T-helper 17 cell (primary cell): ENCODE measurements around the gene DCAF11. TPM values are rescaled to one million over a fixed set of nuclear protein-coding genes. Genes with fewer than 3 reads are reported as not detected.

ENCODE experiments used
- ATAC-seq: fragments of 150-1000 bp; cut with Tn5 transposase; 2 replicates; pipeline ENCODE4 v1.10.0; 2021; ENCODE audit warnings: mild to moderate bottlenecking, moderate library complexity
- DNase-seq, 3 donors: peaks; one replicate each; pipeline versions ENCODE4 v3.0.0 to v3.0.0-alpha.2; 2020 to 2021
- H3K9me3 ChIP-seq: one replicate; pipeline ENCODE4 v1.7.0; 2013; ENCODE audit warnings: low read length, mild to moderate bottlenecking; ENCODE audit not compliant: control insufficient read depth, poor library complexity, severe bottlenecking
- H3K27ac Mint-ChIP-seq: one replicate; pipeline ENCODE4 v1.8.0; 2022; ENCODE audit warnings: mild to moderate bottlenecking, moderate library complexity, mixed read lengths
- H3K27me3 Mint-ChIP-seq: one replicate; pipeline ENCODE4 v1.8.0; 2022; ENCODE audit warnings: mixed read lengths
- H3K36me3 Mint-ChIP-seq: one replicate; pipeline ENCODE4 v1.8.0; 2022; ENCODE audit warnings: low read depth, mixed read lengths
- H3K4me1 Mint-ChIP-seq: one replicate; pipeline ENCODE4 v1.8.0; 2022; ENCODE audit warnings: mild to moderate bottlenecking, mixed read lengths
- H3K4me3 Mint-ChIP-seq: one replicate; pipeline ENCODE4 v1.8.0; 2022; ENCODE audit warnings: mild to moderate bottlenecking, moderate library complexity, mixed read lengths
- total RNA-seq, 4 donors: library from RNA in 2 of 4; stranded (reverse) in 2 of 4; gene quantifications; one replicate each; pipeline ENCODE4 v1.2.3 and lab custom pipeline; 2022 to 2026

Gene DCAF11
- total RNA-seq, 2 donors from 2014 or later, result 75.5 to 86.1 TPM

DNA sequence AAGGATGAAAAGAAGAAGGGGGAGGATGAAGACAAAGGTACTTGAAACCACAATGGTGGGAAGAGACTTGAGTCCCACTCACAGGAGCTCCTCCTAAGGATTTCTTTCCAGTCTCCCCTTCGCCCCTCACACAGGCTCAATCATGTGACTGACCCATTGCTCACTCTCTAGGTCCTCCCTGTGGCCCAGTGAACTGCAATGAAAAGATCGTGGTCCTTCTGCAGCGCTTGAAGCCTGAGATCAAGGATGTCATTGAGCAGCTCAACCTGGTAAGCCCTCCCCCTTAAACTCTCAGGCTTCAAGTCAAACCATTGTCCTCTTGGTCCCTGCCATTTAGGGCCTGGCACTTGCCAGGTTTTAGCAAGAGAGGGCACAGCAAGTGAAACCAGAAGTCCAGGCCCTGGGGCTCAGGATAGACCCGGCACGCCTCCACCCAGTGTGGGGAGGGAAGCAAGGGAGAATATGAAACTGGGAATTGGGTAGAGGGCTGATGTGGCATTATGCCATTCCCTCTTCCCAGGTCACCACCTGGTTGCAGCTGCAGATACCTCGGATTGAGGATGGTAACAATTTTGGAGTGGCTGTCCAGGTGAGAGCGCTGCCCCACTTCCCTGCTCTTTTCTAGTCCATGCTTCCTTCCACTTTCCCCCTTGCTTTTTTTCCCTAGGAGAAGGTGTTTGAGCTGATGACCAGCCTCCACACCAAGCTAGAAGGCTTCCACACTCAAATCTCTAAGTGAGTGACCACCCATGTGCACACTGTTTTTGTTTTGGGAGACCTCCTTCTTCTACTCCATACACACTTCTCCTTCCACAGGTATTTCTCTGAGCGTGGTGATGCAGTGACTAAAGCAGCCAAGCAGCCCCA is 23.2 kb downstream of the DCAF11 start:
- ATAC-seq (no peak), DNase-seq (no peak)
- Mint-ChIP-seq H3K27me3 (no peaks in the 10 kb centered on the region), H3K4me3 (peak overlapping the region; percentile 95), H3K4me1 (peaks cover 42% of the 10 kb centered on the region), H3K27ac (peak overlapping the region; percentile 88), H3K36me3 (no peaks in the 10 kb centered on the region)
- no peaks in the 10 kb centered on the region for H3K9me3 ChIP-seq

DNA sequence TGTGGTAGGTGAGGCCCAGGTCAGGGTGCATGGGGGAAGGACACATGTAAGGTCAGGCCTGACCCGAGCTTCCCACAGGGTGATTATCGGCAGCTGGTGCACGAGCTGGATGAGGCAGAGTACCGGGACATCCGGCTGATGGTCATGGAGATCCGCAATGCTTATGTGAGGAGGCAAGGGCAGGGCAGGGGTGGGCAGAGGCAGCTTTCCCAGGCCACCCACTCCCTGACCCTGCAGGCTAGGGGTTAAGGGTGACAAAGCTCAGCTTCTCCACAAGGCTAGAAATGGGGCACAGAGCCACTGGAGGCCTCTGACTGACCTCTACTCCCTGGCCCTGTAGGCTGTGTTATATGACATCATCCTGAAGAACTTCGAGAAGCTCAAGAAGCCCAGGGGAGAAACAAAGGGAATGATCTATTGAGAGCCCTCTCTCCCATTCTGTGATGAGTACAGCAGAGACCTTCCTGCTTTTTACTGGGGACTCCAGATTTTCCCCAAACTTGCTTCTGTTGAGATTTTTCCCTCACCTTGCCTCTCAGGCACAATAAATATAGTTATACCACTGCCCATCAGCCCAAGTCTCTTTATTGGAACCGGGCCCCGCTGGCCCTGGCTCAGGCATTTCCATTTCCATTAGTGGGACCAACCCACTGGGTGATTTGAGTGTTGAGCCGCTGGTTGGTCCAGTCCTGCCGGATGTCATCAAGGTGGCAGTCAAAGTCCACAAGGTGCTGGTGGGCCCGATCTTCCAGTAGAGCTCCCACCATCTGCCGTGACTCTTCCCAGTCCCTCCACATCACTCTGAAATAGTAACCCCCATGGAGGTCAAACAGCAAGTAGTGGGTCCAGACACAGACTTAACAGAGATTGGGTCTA is 24.1 kb downstream of the DCAF11 start:
- H3K36me3 Mint-ChIP-seq, result no peaks in the 10 kb centered on the region
- H3K9me3 ChIP-seq, result no peaks in the 10 kb centered on the region
- DNase-seq (no peak), ATAC-seq (no peak)
- H3K4me1 Mint-ChIP-seq, result peaks cover 43% of the 10 kb centered on the region
- H3K4me3 Mint-ChIP-seq, result peak overlapping the region; percentile 43
- H3K27ac Mint-ChIP-seq, result peak overlapping the region; percentile 43
- H3K27me3 Mint-ChIP-seq, result no peaks in the 10 kb centered on the region

DNA sequence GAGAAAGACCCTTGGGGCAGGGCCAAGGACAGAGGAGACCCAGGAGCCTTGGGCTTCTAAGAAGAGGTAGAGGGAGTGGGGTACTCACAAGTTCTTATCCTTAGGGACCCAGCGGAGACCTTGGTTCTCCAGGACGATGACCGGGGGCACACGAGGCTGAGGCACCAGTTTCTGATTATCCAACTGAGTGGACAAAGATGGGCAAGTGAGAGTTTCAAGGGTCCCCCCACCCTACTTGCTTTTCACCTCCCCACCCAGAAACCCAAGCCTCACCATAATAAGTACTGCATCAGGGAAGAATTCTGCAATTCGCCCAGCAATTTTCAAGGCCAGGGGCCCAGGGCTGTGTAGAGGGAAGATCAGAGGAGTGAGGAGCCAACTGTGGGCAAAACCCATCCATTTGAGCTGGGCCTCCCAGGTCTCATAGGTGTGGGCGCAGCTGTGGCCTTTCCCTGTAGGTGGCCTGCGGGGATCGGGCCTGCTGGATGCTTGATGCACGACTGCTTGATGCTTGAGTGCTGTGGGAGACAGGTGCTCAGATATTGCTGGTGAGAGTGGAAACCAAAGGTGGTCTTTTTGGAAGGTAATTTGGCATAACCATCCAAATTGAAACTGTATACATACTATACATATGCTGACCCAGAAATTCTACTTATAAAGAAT is 24.8 kb downstream of the DCAF11 start:
- Mint-ChIP-seq H3K27ac (peak overlapping the region; percentile 43), H3K4me1 (peaks cover 45% of the 10 kb centered on the region), H3K4me3 (peak overlapping the region; percentile 64), H3K36me3 (peaks cover 2% of the 10 kb centered on the region), H3K27me3 (no peaks in the 10 kb centered on the region)
- ATAC-seq (no peak), DNase-seq (no peak)
- no peaks in the 10 kb centered on the region for H3K9me3 ChIP-seq

DNA sequence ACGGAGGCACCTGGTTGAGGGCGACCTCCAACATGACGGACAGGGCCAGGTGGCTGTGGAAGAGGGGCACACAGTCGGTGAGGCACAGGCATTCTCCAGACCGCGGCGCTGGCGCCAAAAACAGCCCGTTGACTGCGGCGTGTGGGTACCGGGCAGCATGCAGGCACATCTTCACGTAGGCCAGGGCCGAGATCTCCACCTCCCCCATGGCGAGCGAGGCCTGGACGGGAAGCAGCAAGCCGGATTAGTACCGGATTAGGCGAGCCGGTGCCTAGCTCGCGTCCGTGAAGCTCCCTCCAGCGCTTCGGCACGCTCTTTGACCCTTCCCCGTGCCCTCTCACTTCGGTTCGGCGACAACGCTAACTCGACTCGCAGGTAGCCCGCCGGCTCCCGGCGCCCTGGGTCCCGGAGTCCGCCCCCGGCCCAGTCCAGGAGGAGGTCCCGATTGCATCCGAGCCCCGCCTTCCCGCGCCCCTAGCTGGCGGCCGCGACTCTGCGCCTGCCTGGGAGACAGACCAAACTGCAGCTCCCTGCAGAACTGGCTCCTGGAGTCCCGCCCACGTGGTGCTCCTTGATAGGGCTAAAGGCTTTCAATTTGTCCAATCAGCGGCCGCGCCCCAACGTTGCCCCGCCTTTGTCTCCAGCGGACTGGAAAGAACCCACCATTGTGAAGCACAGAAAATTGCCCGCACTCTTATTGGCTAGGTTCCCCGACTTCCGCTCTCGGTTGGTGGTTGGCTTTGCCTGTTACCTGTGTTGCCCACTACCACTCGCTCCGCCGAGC is 26.7 kb downstream of the DCAF11 start, which contains the start of gene EMC9:
EMC9 (minus strand) TSS at position 495 of the 784 bp plus-strand sequence; CDS start at position 208, 287 bp downstream.
- ATAC-seq, result peak; percentile 91
- H3K27me3 Mint-ChIP-seq, result no peaks in the 10 kb centered on the region
- H3K4me1 Mint-ChIP-seq, result peaks cover 50% of the 10 kb centered on the region
- peak within 1 kb of the TSS; percentile 86 for H3K27ac Mint-ChIP-seq
- H3K9me3 ChIP-seq, result no peaks in the 10 kb centered on the region
- H3K36me3 Mint-ChIP-seq, result peaks cover 2% of the 10 kb centered on the region
- peak within 1 kb of the TSS; percentile 93 for H3K4me3 Mint-ChIP-seq
- DNase-seq, result peak; percentile 98 to 99 (median 98)

DNA sequence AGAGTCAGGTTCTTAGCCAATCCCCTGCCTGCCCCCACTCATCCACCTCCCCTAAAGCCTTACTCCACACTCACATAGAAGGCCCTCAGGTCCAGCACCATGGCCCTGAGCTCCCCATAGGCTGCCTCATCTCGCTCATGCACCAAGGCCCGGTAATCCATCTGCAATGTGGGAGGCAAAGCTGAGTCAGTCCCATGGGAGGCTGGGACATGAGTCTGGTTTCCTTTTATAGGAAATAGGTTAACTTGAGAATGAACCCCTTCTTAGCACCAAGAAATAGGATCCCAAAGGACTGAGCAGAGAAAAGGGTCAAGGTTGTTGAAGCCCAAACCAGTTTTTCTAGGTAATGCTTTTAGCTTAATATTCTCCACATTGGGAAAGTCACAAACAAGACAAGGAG is 28.9 kb downstream of the DCAF11 start:
- H3K9me3 ChIP-seq, result no peaks in the 10 kb centered on the region
- Mint-ChIP-seq H3K4me3 (no peak overlapping the region), H3K27me3 (no peaks in the 10 kb centered on the region), H3K4me1 (peaks cover 46% of the 10 kb centered on the region), H3K36me3 (peaks cover 2% of the 10 kb centered on the region), H3K27ac (no peak overlapping the region)
- ATAC-seq (no peak), DNase-seq (no peak)

DNA sequence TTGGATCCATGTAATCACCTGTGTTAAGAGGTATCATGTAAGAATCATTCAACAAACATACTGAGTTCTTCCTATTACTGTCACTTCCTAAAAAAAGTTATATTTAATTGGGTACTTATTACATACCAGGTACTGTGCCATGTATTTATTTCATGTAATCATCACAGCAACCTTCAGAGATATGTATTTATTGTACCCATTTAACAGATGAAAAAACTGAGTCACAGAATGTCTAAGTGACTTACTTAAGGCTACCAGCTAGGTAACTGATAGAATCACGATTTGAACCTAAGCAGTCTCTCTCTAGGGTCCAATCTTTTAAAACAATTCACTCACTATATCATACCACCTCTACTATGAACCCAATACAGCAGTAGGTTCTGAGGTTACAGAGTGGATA is 29.9 kb downstream of the DCAF11 start:
- H3K4me1 Mint-ChIP-seq, result peaks cover 52% of the 10 kb centered on the region
- peak overlapping the region; percentile 73 for H3K27ac Mint-ChIP-seq
- no peak overlapping the region for H3K4me3 Mint-ChIP-seq
- H3K9me3 ChIP-seq, result no peaks in the 10 kb centered on the region
- DNase-seq (no peak), ATAC-seq (no peak)
- H3K36me3 Mint-ChIP-seq, result peaks cover 2% of the 10 kb centered on the region
- H3K27me3 Mint-ChIP-seq, result no peaks in the 10 kb centered on the region

DNA sequence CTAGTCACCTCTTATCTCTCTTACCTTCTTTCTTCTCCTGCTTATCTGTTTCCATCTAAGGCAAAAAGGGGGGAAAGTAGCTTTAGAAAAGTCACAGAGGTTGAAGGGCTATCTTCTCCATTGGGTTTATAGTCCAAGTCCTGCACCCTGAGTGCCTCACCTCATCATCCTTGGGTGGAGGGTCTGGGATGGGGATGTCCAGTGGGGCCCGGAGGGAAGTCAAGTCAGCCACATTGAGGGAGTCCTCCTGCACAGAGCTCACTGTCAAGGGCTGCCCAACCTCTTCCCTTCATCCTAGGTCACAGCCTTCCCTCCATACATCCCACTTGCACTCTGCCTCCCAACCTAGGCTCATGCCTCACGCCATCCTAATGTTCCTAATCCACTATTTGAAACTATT is 30.6 kb downstream of the DCAF11 start:
- peaks cover 2% of the 10 kb centered on the region for H3K36me3 Mint-ChIP-seq
- peaks cover 49% of the 10 kb centered on the region for H3K4me1 Mint-ChIP-seq

DNA sequence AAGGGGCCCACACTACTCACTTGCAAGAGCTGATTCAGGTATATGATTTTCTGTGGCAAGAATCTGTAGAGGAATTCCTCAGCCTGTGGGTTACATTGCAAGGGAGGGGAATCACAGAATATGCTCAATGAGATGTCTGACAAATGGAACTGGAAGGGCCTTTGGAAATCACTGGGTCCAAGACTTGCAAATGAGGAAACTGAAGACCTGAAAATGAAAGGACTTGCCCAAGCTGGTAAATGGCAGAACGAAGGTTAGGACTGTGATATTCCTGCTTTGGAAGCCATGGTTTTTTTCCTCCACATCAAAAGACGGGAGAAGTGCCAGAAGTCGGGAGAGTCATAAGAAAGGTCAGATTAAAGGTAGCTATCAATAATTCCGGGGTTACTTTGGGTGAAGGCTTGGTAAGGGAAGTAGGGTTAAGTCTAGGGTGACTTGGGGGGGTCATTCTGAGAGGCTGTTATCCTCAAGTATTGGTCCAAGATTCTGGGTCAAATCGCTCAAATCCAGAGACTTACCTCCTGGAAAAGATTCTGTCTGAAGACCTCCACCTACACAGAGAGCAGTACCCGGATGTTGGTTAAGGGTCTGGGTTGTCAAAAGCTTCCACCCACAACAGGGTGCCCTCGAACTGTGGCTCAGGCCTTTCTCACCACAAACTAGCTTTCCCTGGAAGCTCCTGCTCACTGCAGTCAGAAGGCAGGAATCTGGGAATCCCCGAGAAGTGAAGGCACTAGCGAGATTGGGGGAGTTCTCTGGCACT is 31.3 kb downstream of the DCAF11 start:
- peak overlapping the region; percentile 98 for H3K4me3 Mint-ChIP-seq
- no peaks in the 10 kb centered on the region for H3K27me3 Mint-ChIP-seq
- H3K36me3 Mint-ChIP-seq, result peaks cover 2% of the 10 kb centered on the region
- peak overlapping the region; percentile 90 for H3K27ac Mint-ChIP-seq
- peaks cover 52% of the 10 kb centered on the region for H3K4me1 Mint-ChIP-seq
- DNase-seq (no peak), ATAC-seq (no peak)
- no peaks in the 10 kb centered on the region for H3K9me3 ChIP-seq

More for the DNA sequence above, 30.6 kb downstream of the DCAF11 start:
- no peaks in the 10 kb centered on the region for H3K9me3 ChIP-seq
- ATAC-seq, result no peak
- Mint-ChIP-seq H3K27me3 (no peaks in the 10 kb centered on the region), H3K27ac (peak overlapping the region; percentile 90), H3K4me3 (peak overlapping the region; percentile 98)
- DNase-seq, result no peak

DNA sequence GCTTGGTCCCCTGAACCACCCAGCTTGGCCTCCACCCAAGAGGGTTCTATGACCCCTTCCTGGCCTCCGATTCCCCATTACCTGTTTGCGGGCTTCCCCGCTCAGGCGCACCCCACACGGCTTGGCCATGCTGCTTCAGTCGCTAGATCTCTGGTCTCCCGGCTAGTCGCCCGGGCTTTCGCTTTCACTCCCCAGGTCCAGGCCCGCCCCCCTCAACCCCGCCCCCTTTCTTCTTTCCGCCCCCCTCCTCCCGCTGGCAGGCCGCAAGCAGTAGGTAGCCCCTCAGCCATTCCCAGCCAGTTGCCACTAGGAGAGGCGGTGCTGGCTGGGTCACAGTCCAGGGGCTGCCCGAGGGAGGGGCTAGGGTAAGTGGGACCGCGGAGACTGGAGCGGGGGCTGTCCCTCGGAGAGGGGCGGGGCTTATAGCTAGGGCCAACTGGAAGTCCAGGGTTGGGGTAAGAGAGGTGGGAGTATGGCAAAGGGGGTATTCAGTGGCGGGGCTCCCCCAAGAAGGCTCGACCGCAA is 31.9 kb downstream of the DCAF11 start, which contains the start of gene PSME2:
PSME2 (minus strand) TSS at position 158 of the 525 bp plus-strand sequence; CDS start at position 129, 29 bp downstream.
- ATAC-seq (peak; percentile 65), DNase-seq (peak; percentile 57 to 83 (median 75))
- H3K4me1 Mint-ChIP-seq, result peaks cover 53% of the 10 kb centered on the region
- H3K27me3 Mint-ChIP-seq, result no peaks in the 10 kb centered on the region
- peak within 1 kb of the TSS; percentile 91 for H3K27ac Mint-ChIP-seq
- H3K36me3 Mint-ChIP-seq, result peaks cover 2% of the 10 kb centered on the region
- H3K9me3 ChIP-seq, result no peaks in the 10 kb centered on the region
- peak within 1 kb of the TSS; percentile 98 for H3K4me3 Mint-ChIP-seq

DNA sequence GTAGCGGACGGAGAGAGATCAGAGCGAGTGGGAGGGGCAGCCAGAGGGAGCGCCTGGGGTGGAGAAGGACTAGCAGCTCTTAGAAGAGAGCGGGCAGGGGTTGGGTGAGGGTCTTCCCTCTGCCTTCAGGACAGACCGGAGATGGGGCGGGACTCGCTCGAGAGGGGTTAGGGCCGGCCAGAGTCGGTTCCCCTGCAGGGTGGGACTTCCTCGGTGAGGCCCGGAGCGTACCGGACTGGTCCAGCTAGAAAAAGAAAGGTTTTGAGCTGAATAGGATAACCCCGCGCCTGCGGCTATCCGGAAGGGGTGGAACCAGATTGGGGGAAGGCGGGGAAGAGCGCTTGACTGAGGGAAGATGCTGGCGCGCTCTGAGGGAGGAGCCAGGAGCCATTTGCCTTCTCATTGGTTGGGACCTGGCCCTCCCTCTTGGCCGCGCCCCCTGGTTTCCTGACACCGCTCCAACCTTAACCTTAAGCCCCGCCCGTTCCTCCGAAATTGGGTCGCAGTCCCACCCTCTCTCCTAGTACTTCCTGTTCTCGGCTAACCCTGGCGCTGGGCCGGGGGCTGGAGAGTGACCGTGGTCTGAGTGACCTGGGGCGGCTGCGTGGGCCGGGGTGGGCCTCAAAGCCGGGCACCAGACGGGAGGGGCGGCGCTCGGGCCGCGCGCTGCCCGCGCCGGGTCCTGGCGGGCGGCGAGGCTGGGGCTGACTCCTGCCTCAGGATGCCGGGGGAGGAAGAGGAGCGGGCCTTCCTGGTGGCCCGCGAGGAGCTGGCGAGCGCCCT is 32.6 kb downstream of the DCAF11 start, which contains the start of gene RNF31:
RNF31 (plus strand) TSS at position 521 of the 783 bp plus-strand sequence; CDS start at position 722, 201 bp downstream.
- Mint-ChIP-seq H3K27ac (peak within 1 kb of the TSS; percentile 91), H3K36me3 (peaks cover 2% of the 10 kb centered on the region), H3K27me3 (no peaks in the 10 kb centered on the region), H3K4me1 (peaks cover 49% of the 10 kb centered on the region), H3K4me3 (peak within 1 kb of the TSS; percentile 98)
- ATAC-seq (peak; percentile 91), DNase-seq (peak; percentile 93 to 97 (median 95))
- no peaks in the 10 kb centered on the region for H3K9me3 ChIP-seq
